ENCODE measurements around the gene DHX8.

DNA sequence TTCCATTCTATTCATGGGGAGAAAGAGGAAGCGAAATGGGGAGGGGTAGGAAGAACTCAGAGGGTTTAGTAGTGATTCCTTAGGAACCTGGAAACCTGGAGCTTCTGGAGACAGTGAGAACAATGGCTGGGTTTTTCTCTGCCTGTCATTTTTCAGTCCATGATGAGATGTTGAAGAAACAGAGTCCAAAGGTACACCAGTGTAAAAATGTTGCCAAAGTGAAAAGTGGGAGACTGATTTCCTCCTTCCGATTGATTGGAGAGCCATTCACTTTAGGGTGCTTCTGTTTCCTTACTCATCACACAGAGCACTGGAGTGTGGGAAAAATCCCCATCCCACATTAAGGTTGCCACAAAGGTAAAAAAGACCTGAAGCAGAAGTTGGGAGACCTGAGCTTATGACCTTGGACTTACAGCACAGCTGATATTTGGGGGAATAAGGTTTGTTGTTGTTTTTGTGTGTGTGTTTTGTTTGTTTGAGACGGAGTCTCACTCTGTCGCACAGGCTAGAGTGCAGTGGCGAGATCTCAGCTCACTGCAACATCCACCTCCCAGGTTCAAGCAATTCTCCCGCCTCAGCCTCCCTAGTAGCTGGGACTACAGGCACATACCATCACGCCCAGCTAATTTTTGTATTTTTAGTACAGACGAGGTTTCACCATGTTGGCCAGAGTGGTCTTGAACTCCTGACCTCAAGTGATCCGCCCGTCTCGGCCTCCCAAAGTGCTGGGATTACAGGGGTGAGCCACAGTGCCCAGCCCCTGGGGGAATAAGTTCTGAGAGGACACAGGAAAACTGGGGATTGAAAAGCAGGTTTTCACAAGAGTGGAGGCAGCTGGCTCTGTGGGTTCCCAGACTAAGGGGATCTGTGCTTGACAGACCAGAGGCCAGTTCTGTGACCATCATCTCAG is 1.4 kb upstream of the DHX8 start:
- TF ChIP-seq, protein P1, sequence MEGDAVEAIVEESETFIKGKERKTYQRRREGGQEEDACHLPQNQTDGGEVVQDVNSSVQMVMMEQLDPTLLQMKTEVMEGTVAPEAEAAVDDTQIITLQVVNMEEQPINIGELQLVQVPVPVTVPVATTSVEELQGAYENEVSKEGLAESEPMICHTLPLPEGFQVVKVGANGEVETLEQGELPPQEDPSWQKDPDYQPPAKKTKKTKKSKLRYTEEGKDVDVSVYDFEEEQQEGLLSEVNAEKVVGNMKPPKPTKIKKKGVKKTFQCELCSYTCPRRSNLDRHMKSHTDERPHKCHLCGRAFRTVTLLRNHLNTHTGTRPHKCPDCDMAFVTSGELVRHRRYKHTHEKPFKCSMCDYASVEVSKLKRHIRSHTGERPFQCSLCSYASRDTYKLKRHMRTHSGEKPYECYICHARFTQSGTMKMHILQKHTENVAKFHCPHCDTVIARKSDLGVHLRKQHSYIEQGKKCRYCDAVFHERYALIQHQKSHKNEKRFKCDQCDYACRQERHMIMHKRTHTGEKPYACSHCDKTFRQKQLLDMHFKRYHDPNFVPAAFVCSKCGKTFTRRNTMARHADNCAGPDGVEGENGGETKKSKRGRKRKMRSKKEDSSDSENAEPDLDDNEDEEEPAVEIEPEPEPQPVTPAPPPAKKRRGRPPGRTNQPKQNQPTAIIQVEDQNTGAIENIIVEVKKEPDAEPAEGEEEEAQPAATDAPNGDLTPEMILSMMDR (IDR thresholded peaks at IDR 0.05 in 8 of 11, conservative IDR thresholded peaks at IDR 0.05 in 3 of 11), result no peak
- TF ChIP-seq POLR2A (IDR thresholded peaks at IDR 0.05), result no peak

All from spleen (tissue), 7 donors.